G401 (cell line): ENCODE data around the gene TTC19. TPM values are rescaled to one million over a fixed set of nuclear protein-coding genes. Genes with fewer than 3 reads are reported as not detected.

ENCODE experiments used
- DNase-seq: peaks from one replicate; pipeline ENCODE4 v3.0.0-alpha.2; 2015; ENCODE audit warnings: low spot score
- in situ Hi-C: cut with HindIII; loops from 2 replicates; pipeline ENCODE4 v1.10.0; 2016; ENCODE audit warnings: low sequenced_read_pairs, mixed read lengths
- total RNA-seq: library from RNA; depleted of rRNA; stranded (reverse); fragments of >200 nt; shearing (Covaris generic); gene quantifications from 2 replicates; pipeline ENCODE4 v1.2.3, GENCODE V29; 2014; rRNA removed

The TTC19 gene
- total RNA-seq, 1 experiment from 2014 or later = 27.4 TPM

- in situ Hi-C loops = no loop called here
- DNase-seq = no peak
Measured at GRCh38 chr17:16075949-16076348, 76.3 kb downstream of the TTC19 start.

Other genes with a start within 250 kb of the TTC19 start
- gene ADORA2B, start 54.7 kb upstream of the TTC19 start, total RNA-seq = 23.7 and 30.5 TPM in 2 replicates
- gene ZSWIM7, start 120 bp upstream of the TTC19 start, total RNA-seq = 17.2 and 32.2 TPM in 2 replicates
- gene NCOR1, start 215.7 kb downstream of the TTC19 start, total RNA-seq = 58.9 and 61.2 TPM in 2 replicates
- gene PIGL, start 217.4 kb downstream of the TTC19 start, total RNA-seq = 11.0 and 29.6 TPM in 2 replicates